Astrocyte (in vitro differentiated cells and primary cell): ENCODE data around the gene GMPR. TPM values are rescaled to one million over a fixed set of nuclear protein-coding genes. Genes with fewer than 3 reads are reported as not detected.

Experiments used
- DNase-seq: peaks from one replicate; pipeline ENCODE4 v3.0.0-alpha.2; 2010; ENCODE audit warnings: low read depth
- FAIRE-seq: peaks from 2 replicates; lab custom pipeline; 2011; peaks lifted over from hg19 to GRCh38; lab: Jason Lieb, UNC
- H2AFZ ChIP-seq: 2 replicates; pipeline ENCODE4 v1.6.0; 2012; ENCODE audit warnings: low read depth, low read length, inconsistent platforms
- H3K27ac ChIP-seq: 2 replicates; pipeline ENCODE4 v1.5.1; 2011; ENCODE audit warnings: low read depth, low read length, inconsistent platforms
- H3K27me3 ChIP-seq: 2 replicates; pipeline ENCODE4 v1.6.0; 2011; ENCODE audit warnings: low read length, inconsistent platforms; ENCODE audit not compliant: insufficient read depth
- H3K36me3 ChIP-seq: 2 replicates; pipeline ENCODE4 v1.5.1; 2011; ENCODE audit warnings: low read length, inconsistent platforms; ENCODE audit not compliant: insufficient read depth
- H3K4me1 ChIP-seq: 2 replicates; pipeline ENCODE4 v1.5.1; 2011; ENCODE audit warnings: low read length, inconsistent platforms; ENCODE audit not compliant: insufficient read depth
- H3K4me2 ChIP-seq: 2 replicates; pipeline ENCODE4 v1.6.0; 2012; ENCODE audit warnings: low read length, inconsistent platforms
- H3K4me3 ChIP-seq: 2 replicates; pipeline ENCODE4 v1.5.1; 2011; ENCODE audit warnings: low read depth, mild to moderate bottlenecking, low read length, inconsistent platforms; ENCODE audit not compliant: insufficient read depth
- H3K79me2 ChIP-seq: 2 replicates; pipeline ENCODE4 v1.6.0; 2012; ENCODE audit warnings: mild to moderate bottlenecking, low read length, inconsistent platforms; ENCODE audit not compliant: insufficient read depth
- H3K9ac ChIP-seq: 2 replicates; pipeline ENCODE4 v1.6.0; 2012; ENCODE audit warnings: mild to moderate bottlenecking, low read length, inconsistent platforms
- H3K9me3 ChIP-seq: 2 replicates; pipeline ENCODE4 v1.5.1; 2012; ENCODE audit warnings: low read depth, mild to moderate bottlenecking, low read length, inconsistent platforms; ENCODE audit not compliant: insufficient read depth
- H4K20me1 ChIP-seq: 2 replicates; pipeline ENCODE4 v1.6.0; 2012; ENCODE audit warnings: low read length, inconsistent platforms; ENCODE audit not compliant: insufficient read depth
- H3K27ac Mint-ChIP-seq: one replicate; pipeline ENCODE4 v1.8.0; 2021; ENCODE audit warnings: mild to moderate bottlenecking, mixed read lengths; ENCODE audit not compliant: unreplicated experiment
- H3K27me3 Mint-ChIP-seq: one replicate; pipeline ENCODE4 v1.8.0; 2021; ENCODE audit warnings: low read depth, mixed read lengths; ENCODE audit not compliant: unreplicated experiment
- H3K36me3 Mint-ChIP-seq: one replicate; pipeline ENCODE4 v1.8.0; 2021; ENCODE audit warnings: low read depth, mixed read lengths; ENCODE audit not compliant: unreplicated experiment
- H3K4me1 Mint-ChIP-seq: one replicate; pipeline ENCODE4 v1.8.0; 2021; ENCODE audit warnings: low read depth, mixed read lengths; ENCODE audit not compliant: unreplicated experiment
- H3K4me3 Mint-ChIP-seq: one replicate; pipeline ENCODE4 v1.8.0; 2021; ENCODE audit warnings: mild to moderate bottlenecking, moderate library complexity, mixed read lengths; ENCODE audit not compliant: unreplicated experiment
- H3K9me3 Mint-ChIP-seq: one replicate; pipeline ENCODE4 v1.8.0; 2021; ENCODE audit warnings: mild to moderate bottlenecking, mixed read lengths; ENCODE audit not compliant: unreplicated experiment
- EZH2 ChIP-seq: IDR thresholded peaks from 2 replicates; pipeline ENCODE4 v1.6.1; 2012; ENCODE audit warnings: mild to moderate bottlenecking, low read length, inconsistent platforms; ENCODE audit not compliant: insufficient read depth
- total RNA-seq: library from RNA; stranded (reverse); gene quantifications from 2 replicates; pipeline ENCODE4 v1.2.1, GENCODE V29; 2021
- TF ChIP-seq, protein P1 (sequence below): IDR thresholded peaks from 2 replicates; pipeline ENCODE4 v1.5.1; 2011; ENCODE audit warnings: low read depth, mild to moderate bottlenecking, inconsistent platforms, low read length, moderate library complexity; ENCODE audit not compliant: insufficient read depth

The GMPR gene
- total RNA-seq, 1 donor from 2014 or later: 2.0 TPM

DNA sequence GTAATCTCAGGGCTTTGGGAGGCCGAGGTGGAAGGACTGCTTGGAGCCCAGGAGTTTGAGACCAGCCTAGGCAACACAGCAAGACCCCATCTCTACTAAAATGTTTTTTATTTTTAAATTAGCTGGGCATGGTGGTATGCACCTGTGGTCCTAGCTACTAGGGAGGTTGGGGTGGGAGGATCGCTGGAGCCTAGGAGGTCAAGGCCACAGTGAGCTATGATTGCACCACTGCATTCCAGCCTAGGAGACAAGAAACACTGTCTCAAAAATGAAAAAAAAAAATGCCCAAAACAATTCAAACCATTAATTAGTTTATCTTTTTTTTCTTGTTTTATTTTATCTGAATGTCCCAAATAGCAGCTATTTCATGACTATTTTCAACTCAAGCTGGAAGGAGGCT is 85.8 kb downstream of the GMPR start:
- H3K4me2 ChIP-seq: peak overlapping the region; percentile 42
- H3K9me3 Mint-ChIP-seq: no peaks in the 10 kb centered on the region
- no peak overlapping the region for H3K27ac ChIP-seq
- DNase-seq (no peak), FAIRE-seq (no peak)
- no peak overlapping the region for H2AFZ ChIP-seq
- no peaks in the 10 kb centered on the region for H3K36me3 ChIP-seq
- no peak overlapping the region for H3K9ac ChIP-seq
- no peaks in the 10 kb centered on the region for H3K27me3 ChIP-seq
- peaks cover 3% of the 10 kb centered on the region for H3K79me2 ChIP-seq
- H3K36me3 Mint-ChIP-seq: peaks cover 24% of the 10 kb centered on the region
- peaks cover 26% of the 10 kb centered on the region for H4K20me1 ChIP-seq
- H3K27me3 Mint-ChIP-seq: no peaks in the 10 kb centered on the region
- H3K9me3 ChIP-seq: no peaks in the 10 kb centered on the region
- no peak overlapping the region for H3K4me3 ChIP-seq
- H3K4me1 ChIP-seq: peaks cover 48% of the 10 kb centered on the region
- TF ChIP-seq, protein P1, sequence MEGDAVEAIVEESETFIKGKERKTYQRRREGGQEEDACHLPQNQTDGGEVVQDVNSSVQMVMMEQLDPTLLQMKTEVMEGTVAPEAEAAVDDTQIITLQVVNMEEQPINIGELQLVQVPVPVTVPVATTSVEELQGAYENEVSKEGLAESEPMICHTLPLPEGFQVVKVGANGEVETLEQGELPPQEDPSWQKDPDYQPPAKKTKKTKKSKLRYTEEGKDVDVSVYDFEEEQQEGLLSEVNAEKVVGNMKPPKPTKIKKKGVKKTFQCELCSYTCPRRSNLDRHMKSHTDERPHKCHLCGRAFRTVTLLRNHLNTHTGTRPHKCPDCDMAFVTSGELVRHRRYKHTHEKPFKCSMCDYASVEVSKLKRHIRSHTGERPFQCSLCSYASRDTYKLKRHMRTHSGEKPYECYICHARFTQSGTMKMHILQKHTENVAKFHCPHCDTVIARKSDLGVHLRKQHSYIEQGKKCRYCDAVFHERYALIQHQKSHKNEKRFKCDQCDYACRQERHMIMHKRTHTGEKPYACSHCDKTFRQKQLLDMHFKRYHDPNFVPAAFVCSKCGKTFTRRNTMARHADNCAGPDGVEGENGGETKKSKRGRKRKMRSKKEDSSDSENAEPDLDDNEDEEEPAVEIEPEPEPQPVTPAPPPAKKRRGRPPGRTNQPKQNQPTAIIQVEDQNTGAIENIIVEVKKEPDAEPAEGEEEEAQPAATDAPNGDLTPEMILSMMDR: no peak
- TF ChIP-seq EZH2: no peak
- no peak overlapping the region for H3K4me3 Mint-ChIP-seq
- no peak overlapping the region for H3K27ac Mint-ChIP-seq
- peaks cover 45% of the 10 kb centered on the region for H3K4me1 Mint-ChIP-seq

DNA sequence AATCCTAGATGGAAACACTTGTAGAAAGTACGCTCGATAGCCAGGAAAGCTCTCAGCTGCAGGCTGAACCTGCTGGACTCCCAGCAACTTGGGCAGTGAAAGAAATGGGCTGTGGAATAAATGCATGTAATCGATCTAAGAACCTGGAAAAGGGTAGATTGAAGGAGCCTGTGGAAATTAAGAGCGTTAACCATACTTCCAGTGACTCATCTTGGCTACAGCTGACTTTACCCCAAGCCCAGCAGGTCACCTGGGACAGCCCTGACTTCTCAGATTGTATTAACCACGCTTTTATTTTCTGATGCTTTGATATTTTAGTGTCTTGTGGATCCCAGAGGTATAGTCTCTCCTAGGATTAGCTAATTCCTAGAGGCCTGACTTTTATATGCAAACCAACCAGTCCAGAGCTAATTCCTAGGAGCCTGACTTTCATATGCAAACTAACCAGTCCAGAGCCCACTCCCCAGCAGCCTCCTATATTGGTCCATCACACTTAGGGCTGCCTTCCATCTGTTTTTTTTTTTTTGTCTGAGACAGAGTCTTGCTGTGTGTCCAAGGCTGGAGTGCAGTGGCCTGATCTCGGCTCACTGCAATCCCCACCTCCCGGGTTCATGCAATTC is 86.3 kb downstream of the GMPR start:
- no peaks in the 10 kb centered on the region for H3K9me3 ChIP-seq
- Mint-ChIP-seq H3K27me3 (no peaks in the 10 kb centered on the region), H3K4me3 (peak overlapping the region; percentile 0), H3K36me3 (peaks cover 24% of the 10 kb centered on the region), H3K27ac (no peak overlapping the region), H3K9me3 (no peaks in the 10 kb centered on the region), H3K4me1 (peaks cover 41% of the 10 kb centered on the region)
- DNase-seq (peak; percentile 50), FAIRE-seq (no peak)
- H3K27me3 ChIP-seq: no peaks in the 10 kb centered on the region
- no peak overlapping the region for H3K9ac ChIP-seq
- TF ChIP-seq, protein P1: no peak
- no peak for TF ChIP-seq EZH2
- peaks cover 27% of the 10 kb centered on the region for H4K20me1 ChIP-seq
- peaks cover 43% of the 10 kb centered on the region for H3K4me1 ChIP-seq
- H3K79me2 ChIP-seq: peaks cover 3% of the 10 kb centered on the region
- peak overlapping the region; percentile 42 for H3K4me2 ChIP-seq
- no peak overlapping the region for H3K27ac ChIP-seq
- H3K36me3 ChIP-seq: no peaks in the 10 kb centered on the region
- H2AFZ ChIP-seq: no peak overlapping the region
- no peak overlapping the region for H3K4me3 ChIP-seq

DNA sequence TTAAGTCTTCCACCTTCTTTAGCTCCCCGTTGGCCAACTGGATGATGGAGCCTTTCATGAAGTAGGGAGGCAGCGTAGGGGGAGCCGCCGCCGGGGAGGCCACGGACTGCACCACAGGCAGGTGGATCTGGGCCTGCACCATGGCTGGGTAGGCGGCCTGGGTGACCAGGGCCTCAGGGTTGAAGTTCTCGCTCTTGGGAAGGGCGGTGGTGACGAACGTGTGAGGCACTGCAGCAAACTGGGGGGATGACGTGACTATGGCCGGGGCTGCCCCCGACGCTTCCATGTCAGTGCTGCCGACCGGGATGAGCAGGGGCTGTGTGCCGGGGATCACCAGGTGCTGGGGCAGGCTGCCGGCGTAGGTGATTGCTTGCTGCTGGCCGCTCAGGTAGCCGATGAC is 88.1 kb downstream of the GMPR start:
- Histone ChIP-seq H3K9me3 (no peaks in the 10 kb centered on the region), H3K4me2 (no peak overlapping the region), H3K9ac (no peak overlapping the region), H2AFZ (no peak overlapping the region), H3K27ac (no peak overlapping the region), H3K79me2 (peaks cover 4% of the 10 kb centered on the region), H3K4me1 (peaks cover 29% of the 10 kb centered on the region), H3K4me3 (no peak overlapping the region), H3K36me3 (no peaks in the 10 kb centered on the region), H3K27me3 (no peaks in the 10 kb centered on the region), H4K20me1 (peaks cover 30% of the 10 kb centered on the region)
- FAIRE-seq: no peak
- Mint-ChIP-seq H3K4me3 (no peak overlapping the region), H3K9me3 (no peaks in the 10 kb centered on the region), H3K27me3 (no peaks in the 10 kb centered on the region), H3K4me1 (peaks cover 25% of the 10 kb centered on the region), H3K27ac (no peak overlapping the region), H3K36me3 (peaks cover 24% of the 10 kb centered on the region)
- DNase-seq: no peak
- TF ChIP-seq EZH2: no peak
- TF ChIP-seq, protein P1: no peak
